Cortex of kidney (tissue), 1 donor: ENCODE results near the gene COG1.

Experiments used
- DNase-seq: peaks from one replicate; lab custom pipeline; 2025; lab: John Stamatoyannopoulos, UW

The COG1 gene

GRCh38 chr17:73228748-73229236, 35.9 kb downstream of the COG1 start:
- DNase-seq, result no peak

GRCh38 chr17:73230088-73230487, 37.2 kb downstream of the COG1 start:
- no peak for DNase-seq

GRCh38 chr17:73231395-73231794, 38.5 kb downstream of the COG1 start:
- no peak for DNase-seq

GRCh38 chr17:73231841-73232586, 39.2 kb downstream of the COG1 start:
- peak; percentile 82 for DNase-seq

- DNase-seq, result no peak
Observed at GRCh38 chr17:73232587-73233373, 39.9 kb downstream of the COG1 start.

- DNase-seq, result no peak
Observed at GRCh38 chr17:73234736-73235135, 41.9 kb downstream of the COG1 start.

- DNase-seq, result no peak
Observed at GRCh38 chr17:73237714-73238113, 44.9 kb downstream of the COG1 start.

GRCh38 chr17:73240561-73240960, 47.7 kb downstream of the COG1 start:
- no peak for DNase-seq

- no peak for DNase-seq
Observed at GRCh38 chr17:73247726-73248125, 54.9 kb downstream of the COG1 start.

- DNase-seq, result no peak
Observed at GRCh38 chr17:73248532-73248931, 55.7 kb downstream of the COG1 start.

- no peak for DNase-seq
Observed at GRCh38 chr17:73249700-73250099, 56.8 kb downstream of the COG1 start.

GRCh38 chr17:73250851-73251640, 58.2 kb downstream of the COG1 start:
- no peak for DNase-seq

GRCh38 chr17:73251871-73252270, 59.0 kb downstream of the COG1 start:
- DNase-seq, result no peak

- no peak for DNase-seq
Observed at GRCh38 chr17:73255671-73256181, 62.9 kb downstream of the COG1 start.

- DNase-seq, result no peak
Observed at GRCh38 chr17:73256220-73256619, 63.4 kb downstream of the COG1 start.

GRCh38 chr17:73257516-73257915, 64.7 kb downstream of the COG1 start:
- DNase-seq, result no peak
